HepG2 (cell line): ENCODE data around the gene FAM111B. TPM values are rescaled to one million over a fixed set of nuclear protein-coding genes. Genes with fewer than 3 reads are reported as not detected.

Experiments used
- ATAC-seq: fragments of 200-7000 bp; cut with Tn5 transposase; 3 replicates; pipeline ENCODE4 v1.9.1; 2020; ENCODE audit warnings: mild to moderate bottlenecking, moderate library complexity
- BruUV-seq: library from RNA; stranded (reverse); fragments of 400-500 nt; replicated peaks from 2 replicates; lab custom pipeline; 2021; lab: Mats Ljungman, UMichigan
- CTCF ChIA-PET: fragments of 300-600 bp; formaldehyde crosslinking; extraction: SDS; loops from one replicate; lab custom pipeline; 2021; ENCODE audit warnings: low total read pairs, inconsistent platforms, low intra/inter-chr PET ratio; lab: Yijun Ruan, JAX
- POLR2A ChIA-PET: fragments of 350-600 bp; sonication (Branson Sonifier 250); formaldehyde crosslinking; loops from one replicate; lab custom pipeline; 2020; ENCODE audit warnings: antibody characterized with exemption, inconsistent platforms; lab: Yijun Ruan, JAX
- DNase-seq: peaks from one replicate; pipeline ENCODE4 v3.0.0-alpha.2; 2015; ENCODE audit warnings: low spot score
- FAIRE-seq: peaks from 3 replicates; lab custom pipeline; 2011; peaks lifted over from hg19 to GRCh38; lab: Jason Lieb, UNC
- H2AFZ ChIP-seq: one replicate; pipeline ENCODE4 v1.6.1; 2011; ENCODE audit warnings: low read length, inconsistent platforms
- H3K27ac ChIP-seq: fragments of 300-600 bp; 3 replicates; pipeline ENCODE4 v1.8.0; 2011; ENCODE audit warnings: mixed run types, mild to moderate bottlenecking, mixed read lengths, low read length, inconsistent platforms; ENCODE audit not compliant: insufficient read depth; ENCODE audit errors: extremely low read length
- H3K27me3 ChIP-seq, 2 experiments: fragments of 200-600 bp in 1 of 2; 2 replicates in 1 of 2; 3 replicates in 1 of 2; pipeline versions ENCODE4 v1.6.0 to v1.8.0; 2011; ENCODE audit warnings: low read length in 2 of 2, mild to moderate bottlenecking in 2 of 2, moderate library complexity in 2 of 2, inconsistent platforms in 1 of 2; ENCODE audit not compliant: insufficient read depth in 2 of 2, control insufficient read depth in 1 of 2
- H3K36me3 ChIP-seq, 2 experiments: fragments of 200-600 bp in 1 of 2; replicated peaks in 1 of 2; 2 replicates in 1 of 2; 3 replicates in 1 of 2; pipeline versions ENCODE4 v1.5.1 to v1.8.0; 2011; ENCODE audit warnings: low read length in 2 of 2, inconsistent platforms in 1 of 2; ENCODE audit not compliant: insufficient read depth in 2 of 2, control insufficient read depth in 1 of 2
- H3K4me1 ChIP-seq: 2 replicates; pipeline ENCODE4 v1.5.1; 2012; ENCODE audit warnings: low read length, inconsistent platforms; ENCODE audit not compliant: insufficient read depth
- H3K4me2 ChIP-seq: 2 replicates; pipeline ENCODE4 v1.6.0; 2011; ENCODE audit warnings: low read depth, low read length, inconsistent platforms
- H3K4me3 ChIP-seq, 3 experiments: fragments of 200-600 bp in 1 of 3; sonication (generic), shearing (Covaris generic) in 1 of 3; replicated peaks in 1 of 3; 2 replicates each; pipeline ENCODE4 v1.5.1; 2011 to 2016; ENCODE audit warnings: low read length in 3 of 3, inconsistent platforms in 2 of 3, low read depth in 2 of 3, mild to moderate bottlenecking in 2 of 3, control low read depth in 1 of 3, mixed read lengths in 1 of 3; ENCODE audit not compliant: insufficient read depth in 1 of 3
- H3K79me2 ChIP-seq: one replicate; pipeline ENCODE4 v1.6.1; 2011; ENCODE audit warnings: low read length, inconsistent platforms; ENCODE audit not compliant: insufficient read depth
- H3K9ac ChIP-seq: 2 replicates; pipeline ENCODE4 v1.6.0; 2011; ENCODE audit warnings: mild to moderate bottlenecking, low read depth, low read length, inconsistent platforms; ENCODE audit not compliant: insufficient read depth
- H3K9me3 ChIP-seq: 2 replicates; pipeline ENCODE4 v1.5.1; 2012; ENCODE audit warnings: mild to moderate bottlenecking, low read length
- H4K20me1 ChIP-seq: 2 replicates; pipeline ENCODE4 v1.6.0; 2011; ENCODE audit warnings: inconsistent platforms, mild to moderate bottlenecking, low read length, moderate library complexity; ENCODE audit not compliant: insufficient read depth
- BRCA1 ChIP-seq: sonication (generic); formaldehyde crosslinking; IDR thresholded peaks from 2 replicates; pipeline ENCODE4 v1.4.0; 2020; ENCODE audit warnings: missing genetic modification reagents
- MED13 ChIP-seq: sonication (generic); formaldehyde crosslinking; IDR thresholded peaks from 2 replicates; pipeline ENCODE4 v1.5.0; 2020; ENCODE audit warnings: missing genetic modification reagents
- NR2F1 ChIP-seq, 2 experiments: fragments of 450-650 bp in 1 of 2; formaldehyde crosslinking in 1 of 2; IDR thresholded peaks; 2 replicates each; pipeline versions ENCODE4 v1.5.0 to v1.6.1; 2016 to 2020; ENCODE audit warnings: mild to moderate bottlenecking in 1 of 2, missing compliant biosample characterization in 1 of 2, missing genetic modification reagents in 1 of 2, moderate library complexity in 1 of 2
- RXRB ChIP-seq: IDR thresholded peaks from 2 replicates; pipeline ENCODE4 v1.6.1; 2016; ENCODE audit warnings: borderline replicate concordance, missing genetic modification reagents, missing compliant biosample characterization
- SIX1 ChIP-seq: sonication (generic); formaldehyde crosslinking; IDR thresholded peaks from 2 replicates; pipeline ENCODE4 v1.4.0; 2020; ENCODE audit warnings: missing genetic modification reagents, borderline replicate concordance
- SMYD3 ChIP-seq: sonication (generic); formaldehyde crosslinking; IDR thresholded peaks from 2 replicates; pipeline ENCODE4 v1.8.1; 2023; ENCODE audit warnings: mild to moderate bottlenecking, missing genetic modification reagents
- SP5 ChIP-seq: IDR thresholded peaks from 2 replicates; pipeline ENCODE4 v1.6.1; 2016; ENCODE audit warnings: low read depth, borderline replicate concordance
- THYN1 ChIP-seq: sonication (generic); formaldehyde crosslinking; IDR thresholded peaks from 2 replicates; pipeline ENCODE4 v1.8.1; 2023; ENCODE audit warnings: low read depth, mild to moderate bottlenecking, moderate library complexity, missing genetic modification reagents, borderline replicate concordance
- ZFP37 ChIP-seq: sonication (generic); formaldehyde crosslinking; IDR thresholded peaks from 2 replicates; pipeline ENCODE4 v1.4.0; 2020; ENCODE audit warnings: missing genetic modification reagents, borderline replicate concordance
- ZNF136 ChIP-seq: sonication (generic); formaldehyde crosslinking; IDR thresholded peaks from 2 replicates; pipeline ENCODE4 v1.8.1; 2022; ENCODE audit warnings: low read depth, mild to moderate bottlenecking, moderate library complexity, missing genetic modification reagents
- ZNF350 ChIP-seq: sonication (generic); formaldehyde crosslinking; IDR thresholded peaks from 2 replicates; pipeline ENCODE4 v1.4.0; 2020; ENCODE audit warnings: mild to moderate bottlenecking, low read depth, missing genetic modification reagents, borderline replicate concordance
- ZNF441 ChIP-seq: sonication (generic); formaldehyde crosslinking; IDR thresholded peaks from 2 replicates; pipeline ENCODE4 v1.7.0; 2021; ENCODE audit warnings: missing genetic modification reagents, borderline replicate concordance
- ZNF878 ChIP-seq: sonication (generic); formaldehyde crosslinking; IDR thresholded peaks from 2 replicates; pipeline ENCODE4 v1.8.1; 2023; ENCODE audit warnings: mild to moderate bottlenecking, missing genetic modification reagents, moderate library complexity
- WGBS: methylation state at CpG from one replicate; pipeline ENCODE4 v1.1.6; 2017; ENCODE audit warnings: low lambda C conversion rate; 5-methylcytosine and 5-hydroxymethylcytosine counted together
- in situ Hi-C: cut with HindIII; loops from 2 replicates; pipeline ENCODE4 v1.10.0; 2017; ENCODE audit warnings: low pct_unique_long_range_greater_than_20kb; ENCODE audit not compliant: extremely low pct_ligation_motif_present
- intact Hi-C: fragments of 100-400 bp; cut with micrococcal nuclease; formaldehyde crosslinking; loops from one replicate; pipeline ENCODE4 v1.10.0; 2022; ENCODE audit not compliant: unreplicated experiment
- polyA plus RNA-seq, 8 experiments: library from polyadenylated mRNA; depleted of rRNA in 3 of 8; stranded (reverse) in 7 of 8; unstranded in 1 of 8; fragments of >200 nt; fragmentation: Illumina TruSeq in 4 of 8; extraction: Trizol in 4 of 8; gene quantifications; 2 replicates each; pipeline versions ENCODE4 v1.2.1 to v1.2.3, GENCODE V29; 2011 to 2016; ENCODE audit warnings: low read depth in 4 of 8, missing spikeins in 1 of 8, mixed read lengths in 1 of 8; ENCODE audit not compliant: insufficient read depth in 1 of 8
- total RNA-seq, 5 experiments: library from RNA; depleted of rRNA; stranded (reverse); fragments of >200 nt; fragmentation: Illumina TruSeq; extraction: Trizol; gene quantifications; 2 replicates each; pipeline ENCODE4 v1.2.3, GENCODE V29; 2016; ENCODE audit warnings: low read depth in 1 of 5
- TF ChIP-seq, protein P1 (sequence below): sonication (generic); formaldehyde crosslinking; IDR thresholded peaks from 2 replicates; pipeline ENCODE4 v1.5.0; 2020; ENCODE audit warnings: missing genetic modification reagents
- TF ChIP-seq, protein P2 (sequence below): sonication (generic); formaldehyde crosslinking; IDR thresholded peaks from 2 replicates; pipeline ENCODE4 v1.5.0; 2020; ENCODE audit warnings: mild to moderate bottlenecking, missing genetic modification reagents, borderline replicate concordance

FAM111B gene
- total and polyA plus RNA-seq, 2 of the 13 experiments (the other 11 are each of a cell fraction or from before 2014, with no cell fraction given), result 1.6 to 28.2 TPM

DNA sequence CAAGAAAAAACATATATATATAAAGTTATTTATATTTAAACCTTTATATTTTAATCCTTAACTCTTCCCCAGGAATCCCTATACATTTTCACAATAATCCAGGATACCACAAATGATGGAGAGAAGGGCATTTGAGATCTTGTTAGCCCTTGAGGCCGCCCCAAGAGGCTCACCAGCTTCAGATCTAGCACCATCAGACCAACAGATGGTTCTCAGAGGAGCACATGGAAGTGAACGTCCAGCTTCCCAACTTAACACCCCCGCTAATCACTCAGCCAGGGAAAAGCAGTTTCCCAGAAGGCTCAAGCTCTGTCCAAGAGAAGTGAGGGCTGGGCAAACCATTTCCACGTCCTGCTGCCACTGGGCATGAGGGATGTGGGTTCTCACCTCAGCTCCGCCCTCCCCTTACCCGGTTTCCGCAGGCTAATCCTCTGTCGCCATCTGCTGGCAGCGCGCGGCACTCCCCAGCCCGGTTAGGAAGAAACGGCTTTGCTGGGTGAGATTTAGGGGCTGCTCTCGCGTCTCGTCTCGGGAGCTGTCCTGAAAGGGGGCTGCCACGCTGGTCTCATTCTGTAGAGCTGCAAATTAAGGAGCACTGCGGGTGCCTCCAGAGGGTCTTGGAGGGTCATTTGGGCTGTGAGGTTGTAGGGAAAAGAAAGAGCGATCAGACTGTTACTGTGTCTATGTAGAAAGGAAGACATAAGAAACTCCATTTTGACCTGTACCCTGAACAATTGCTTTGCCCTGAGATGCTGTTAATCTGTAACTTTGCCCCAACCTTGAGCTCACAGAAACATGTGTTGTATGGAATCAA is 28.8 kb downstream of the FAM111B start:
- Histone ChIP-seq H3K79me2 (no peaks in the 10 kb centered on the region), H3K9me3 (peaks cover 17% of the 10 kb centered on the region), H4K20me1 (no peaks in the 10 kb centered on the region), H3K4me3 (peak overlapping the region in 2 of 3 experiments; percentile 36 to 60; a peak in 2 of 6 replicates), H3K9ac (peak overlapping the region; percentile 34; the same call in 1 of the 2 replicates), H3K27me3 (no peaks in the 10 kb centered on the region), H3K36me3 (no peaks in the 10 kb centered on the region), H3K4me1 (peaks cover 12% of the 10 kb centered on the region), H2AFZ (peak overlapping the region; percentile 78), H3K4me2 (peak overlapping the region; percentile 66), H3K27ac (peak overlapping the region; percentile 57)
- ATAC-seq (peak; percentile 100), FAIRE-seq (peak; percentile 60), DNase-seq (peak; percentile 70)
- in situ Hi-C loops, result loop anchor here (5.0 kb wide), 1 partner anchor 39 kb away; no protein-coding TSS in a partner anchor
- intact Hi-C loops, result loop anchor here (1.0 to 10.0 kb wide), 3 partner anchors 39 to 481 kb away; no protein-coding TSS in a partner anchor
- no TSS peak for BruUV-seq
- 31% methylated on average over 10 of the region's 20 CpGs for WGBS
- ChIA-PET POLR2A (interaction anchor here (0.9 to 1.8 kb wide), 3 partner anchors 23 to 228 kb away, joined by 3 to 14 read pairs (median 5); partner anchors contain the start of gene FAM111B), CTCF (interaction anchor here (0.7 to 2.2 kb wide), 4 partner anchors 22 to 83 kb away, joined by 3 to 42 read pairs (median 6); no protein-coding TSS in a partner anchor)
- peak; percentile 80; the same call in 1 of the 2 replicates for TF ChIP-seq ZNF441
- TF ChIP-seq SMYD3 (CRISPR knock-in tag), result 0 out of 2 replicates have a peak, but pooled peaks have one; percentile 63
- no peak for TF ChIP-seq BRCA1
- 0 out of 2 replicates have a peak, but pooled peaks have one; percentile 27 for TF ChIP-seq ZNF878 (CRISPR knock-in tag)
- 0 out of 2 replicates have a peak, but pooled peaks have one; percentile 7 for TF ChIP-seq SIX1 (CRISPR knock-in tag)
- peak; percentile 20; the same call in 1 of the 2 replicates for TF ChIP-seq ZNF350 (CRISPR knock-in tag)
- no peak for TF ChIP-seq THYN1 (CRISPR knock-in tag)
- no peak for TF ChIP-seq ZFP37
- TF ChIP-seq, protein P1, sequence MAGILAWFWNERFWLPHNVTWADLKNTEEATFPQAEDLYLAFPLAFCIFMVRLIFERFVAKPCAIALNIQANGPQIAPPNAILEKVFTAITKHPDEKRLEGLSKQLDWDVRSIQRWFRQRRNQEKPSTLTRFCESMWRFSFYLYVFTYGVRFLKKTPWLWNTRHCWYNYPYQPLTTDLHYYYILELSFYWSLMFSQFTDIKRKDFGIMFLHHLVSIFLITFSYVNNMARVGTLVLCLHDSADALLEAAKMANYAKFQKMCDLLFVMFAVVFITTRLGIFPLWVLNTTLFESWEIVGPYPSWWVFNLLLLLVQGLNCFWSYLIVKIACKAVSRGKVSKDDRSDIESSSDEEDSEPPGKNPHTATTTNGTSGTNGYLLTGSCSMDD (CRISPR knock-in tag), result no peak
- TF ChIP-seq, protein P2, sequence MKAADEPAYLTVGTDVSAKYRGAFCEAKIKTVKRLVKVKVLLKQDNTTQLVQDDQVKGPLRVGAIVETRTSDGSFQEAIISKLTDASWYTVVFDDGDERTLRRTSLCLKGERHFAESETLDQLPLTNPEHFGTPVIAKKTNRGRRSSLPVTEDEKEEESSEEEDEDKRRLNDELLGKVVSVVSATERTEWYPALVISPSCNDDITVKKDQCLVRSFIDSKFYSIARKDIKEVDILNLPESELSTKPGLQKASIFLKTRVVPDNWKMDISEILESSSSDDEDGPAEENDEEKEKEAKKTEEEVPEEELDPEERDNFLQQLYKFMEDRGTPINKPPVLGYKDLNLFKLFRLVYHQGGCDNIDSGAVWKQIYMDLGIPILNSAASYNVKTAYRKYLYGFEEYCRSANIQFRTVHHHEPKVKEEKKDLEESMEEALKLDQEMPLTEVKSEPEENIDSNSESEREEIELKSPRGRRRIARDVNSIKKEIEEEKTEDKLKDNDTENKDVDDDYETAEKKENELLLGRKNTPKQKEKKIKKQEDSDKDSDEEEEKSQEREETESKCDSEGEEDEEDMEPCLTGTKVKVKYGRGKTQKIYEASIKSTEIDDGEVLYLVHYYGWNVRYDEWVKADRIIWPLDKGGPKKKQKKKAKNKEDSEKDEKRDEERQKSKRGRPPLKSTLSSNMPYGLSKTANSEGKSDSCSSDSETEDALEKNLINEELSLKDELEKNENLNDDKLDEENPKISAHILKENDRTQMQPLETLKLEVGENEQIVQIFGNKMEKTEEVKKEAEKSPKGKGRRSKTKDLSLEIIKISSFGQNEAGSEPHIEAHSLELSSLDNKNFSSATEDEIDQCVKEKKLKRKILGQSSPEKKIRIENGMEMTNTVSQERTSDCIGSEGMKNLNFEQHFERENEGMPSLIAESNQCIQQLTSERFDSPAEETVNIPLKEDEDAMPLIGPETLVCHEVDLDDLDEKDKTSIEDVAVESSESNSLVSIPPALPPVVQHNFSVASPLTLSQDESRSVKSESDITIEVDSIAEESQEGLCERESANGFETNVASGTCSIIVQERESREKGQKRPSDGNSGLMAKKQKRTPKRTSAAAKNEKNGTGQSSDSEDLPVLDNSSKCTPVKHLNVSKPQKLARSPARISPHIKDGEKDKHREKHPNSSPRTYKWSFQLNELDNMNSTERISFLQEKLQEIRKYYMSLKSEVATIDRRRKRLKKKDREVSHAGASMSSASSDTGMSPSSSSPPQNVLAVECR, result peak; percentile 33; the same call in 1 of the 2 replicates
- no peak for TF ChIP-seq MED13 (CRISPR knock-in tag)
- peak; percentile 48; the same call in 1 of the 2 replicates for TF ChIP-seq RXRB
- peak; percentile 60; the same call in 1 of the 2 replicates for TF ChIP-seq SP5 (CRISPR knock-in tag)
- TF ChIP-seq NR2F1 (CRISPR knock-in tag; IDR thresholded peaks at IDR 0.05), result no peak
- TF ChIP-seq ZNF136 (CRISPR knock-in tag), result 0 out of 2 replicates have a peak, but pooled peaks have one; percentile 50
